Measurements from ENCODE around the gene NLK. TPM values are rescaled to one million over a fixed set of nuclear protein-coding genes. Genes with fewer than 3 reads are reported as not detected.
"Not testable (repeated sequence)": the region's sequence is repeated elsewhere in the genome, so short reads cannot be mapped to it uniquely, and the experiment has no call there.

NLK gene
- total and polyA plus RNA-seq, 7 experiments from 2014 or later = 1.0 to 19.2 (median 16.5) TPM

- POLR2A ChIA-PET = no interaction called here
- H3K27ac Mint-ChIP-seq = no peak overlapping the region
- H3K36me3 ChIP-seq (ENCODE audit: control insufficient read depth in 2 of 3, insufficient read depth in 3 of 3, low read length in 3 of 3) = no peaks in the 10 kb centered on the region
- H3K9me3 Mint-ChIP-seq = peaks cover 0 to 2% (median 0%) of the 10 kb centered on the region in 11 donors
- CTCF ChIA-PET = no interaction called here
- no peaks in the 10 kb centered on the region for H3K4me1 Mint-ChIP-seq
- no peak overlapping the region for H3K4me3 Mint-ChIP-seq
- peaks cover 11 to 25% (median 16%) of the 10 kb centered on the region in 5 donors for H3K27me3 Mint-ChIP-seq
- ATAC-seq (no peak), DNase-seq (no peak)
- no peaks in the 10 kb centered on the region for H3K4me1 ChIP-seq (ENCODE audit: control insufficient read depth in 2 of 2, insufficient read depth in 2 of 2, low read length in 2 of 2)
- no peaks in the 10 kb centered on the region for H3K27me3 ChIP-seq (ENCODE audit: control insufficient read depth in 2 of 2, insufficient read depth in 2 of 2, low read length in 2 of 2)
- intact Hi-C loops (cut with micrococcal nuclease) = no loop called here
- no peaks in the 10 kb centered on the region for H3K9me3 ChIP-seq (ENCODE audit: control insufficient read depth in 2 of 3, low read length in 3 of 3)
- H3K36me3 Mint-ChIP-seq = no peaks in the 10 kb centered on the region
- no peak overlapping the region for H3K27ac ChIP-seq (ENCODE audit: low read depth, low read length)
- H3K4me3 ChIP-seq (ENCODE audit: low read length) = no peak overlapping the region
Observed at GRCh38 chr17:27997522-27997921, 45.0 kb upstream of the NLK start.

GRCh38 chr17:28001149-28001548, 41.3 kb upstream of the NLK start:
- ATAC-seq = no peak
- Histone ChIP-seq H3K27ac (ENCODE audit: low read depth, low read length) (no peak overlapping the region), H3K9me3 (ENCODE audit: control insufficient read depth in 2 of 3, low read length in 3 of 3) (no peaks in the 10 kb centered on the region), H3K4me1 (ENCODE audit: control insufficient read depth in 2 of 2, insufficient read depth in 2 of 2, low read length in 2 of 2) (no peaks in the 10 kb centered on the region), H3K4me3 (ENCODE audit: low read length) (no peak overlapping the region), H3K36me3 (ENCODE audit: control insufficient read depth in 2 of 3, insufficient read depth in 3 of 3, low read length in 3 of 3) (no peaks in the 10 kb centered on the region), H3K27me3 (ENCODE audit: control insufficient read depth in 2 of 2, insufficient read depth in 2 of 2, low read length in 2 of 2) (no peaks in the 10 kb centered on the region)
- no peaks in the 10 kb centered on the region for H3K4me1 Mint-ChIP-seq
- ChIA-PET POLR2A (interaction anchor here (0.6 kb wide), 2 partner anchors 17 to 198 kb away, joined by 3 to 5 read pairs; no protein-coding TSS in a partner anchor), CTCF (no interaction called here)
- no peak for DNase-seq
- H3K27me3 Mint-ChIP-seq = peaks cover 4 to 15% (median 11%) of the 10 kb centered on the region in 5 donors
- H3K4me3 Mint-ChIP-seq = no peak overlapping the region
- intact Hi-C loops (cut with micrococcal nuclease) = no loop called here
- H3K9me3 Mint-ChIP-seq = peaks cover 0 to 2% (median 0%) of the 10 kb centered on the region in 11 donors
- no peak overlapping the region for H3K27ac Mint-ChIP-seq
- H3K36me3 Mint-ChIP-seq = no peaks in the 10 kb centered on the region

GRCh38 chr17:28004344-28004743, 38.1 kb upstream of the NLK start:
- DNase-seq = peak in 6 of 9 donors; percentile 15 to 44 (median 32)
- ChIA-PET POLR2A (no interaction called here), CTCF (interaction anchor here (0.7 kb wide), 1 partner anchor 77 kb away, joined by 3 read pairs; no protein-coding TSS in a partner anchor)
- peak; percentile 57 for ATAC-seq
- no peaks in the 10 kb centered on the region for H3K4me1 Mint-ChIP-seq
- H3K4me3 Mint-ChIP-seq = no peak overlapping the region
- H3K27ac ChIP-seq (ENCODE audit: low read depth, low read length) = no peak overlapping the region
- peaks cover 4 to 7% (median 4%) of the 10 kb centered on the region in 5 donors for H3K27me3 Mint-ChIP-seq
- H3K27me3 ChIP-seq (ENCODE audit: control insufficient read depth in 2 of 2, insufficient read depth in 2 of 2, low read length in 2 of 2) = peaks cover 0 to 4% of the 10 kb centered on the region in 2 donors
- peaks cover 0 to 2% (median 0%) of the 10 kb centered on the region in 11 donors for H3K9me3 Mint-ChIP-seq
- intact Hi-C loops (cut with micrococcal nuclease) = no loop called here
- no peaks in the 10 kb centered on the region for H3K36me3 ChIP-seq (ENCODE audit: control insufficient read depth in 2 of 3, insufficient read depth in 3 of 3, low read length in 3 of 3)
- no peak overlapping the region for H3K27ac Mint-ChIP-seq
- H3K4me1 ChIP-seq (ENCODE audit: control insufficient read depth in 2 of 2, insufficient read depth in 2 of 2, low read length in 2 of 2) = no peaks in the 10 kb centered on the region
- no peaks in the 10 kb centered on the region for H3K9me3 ChIP-seq (ENCODE audit: control insufficient read depth in 2 of 3, low read length in 3 of 3)
- H3K36me3 Mint-ChIP-seq = no peaks in the 10 kb centered on the region
- no peak overlapping the region for H3K4me3 ChIP-seq (ENCODE audit: low read length)

GRCh38 chr17:28007925-28008324, 34.6 kb upstream of the NLK start:
- intact Hi-C loops (cut with micrococcal nuclease); H3K9me3 ChIP-seq (ENCODE audit: control insufficient read depth in 2 of 3, low read length in 3 of 3); H3K4me3 ChIP-seq (ENCODE audit: low read length); ATAC-seq; H3K9me3 Mint-ChIP-seq; H3K4me1 Mint-ChIP-seq; CTCF ChIA-PET; H3K36me3 ChIP-seq (ENCODE audit: control insufficient read depth in 2 of 3, insufficient read depth in 3 of 3, low read length in 3 of 3); H3K4me1 ChIP-seq (ENCODE audit: control insufficient read depth in 2 of 2, insufficient read depth in 2 of 2, low read length in 2 of 2); H3K27ac Mint-ChIP-seq; DNase-seq; POLR2A ChIA-PET; H3K27ac ChIP-seq (ENCODE audit: low read depth, low read length); H3K36me3 Mint-ChIP-seq; H3K4me3 Mint-ChIP-seq; H3K27me3 ChIP-seq (ENCODE audit: control insufficient read depth in 2 of 2, insufficient read depth in 2 of 2, low read length in 2 of 2): not testable (repeated sequence)
- H3K27me3 Mint-ChIP-seq = peaks cover 0 to 11% (median 4%) of the 10 kb centered on the region in 5 donors

- intact Hi-C loops (cut with micrococcal nuclease) = no loop called here
- H3K9me3 ChIP-seq (ENCODE audit: control insufficient read depth in 2 of 3, low read length in 3 of 3) = no peaks in the 10 kb centered on the region
- DNase-seq = no peak
- Mint-ChIP-seq H3K9me3 (peaks cover 0 to 4% (median 0%) of the 10 kb centered on the region in 11 donors), H3K4me3 (no peak overlapping the region), H3K4me1 (no peaks in the 10 kb centered on the region), H3K27ac (no peak overlapping the region), H3K36me3 (peaks cover 0 to 3% (median 0%) of the 10 kb centered on the region in 5 donors), H3K27me3 (peaks cover 0 to 11% (median 4%) of the 10 kb centered on the region in 5 donors)
- H3K36me3 ChIP-seq (ENCODE audit: control insufficient read depth in 2 of 3, insufficient read depth in 3 of 3, low read length in 3 of 3) = no peaks in the 10 kb centered on the region
- ChIA-PET CTCF (no interaction called here), POLR2A (no interaction called here)
- no peak for ATAC-seq
- H3K4me1 ChIP-seq (ENCODE audit: control insufficient read depth in 2 of 2, insufficient read depth in 2 of 2, low read length in 2 of 2) = no peaks in the 10 kb centered on the region
- peaks cover 0 to 4% of the 10 kb centered on the region in 2 donors for H3K27me3 ChIP-seq (ENCODE audit: control insufficient read depth in 2 of 2, insufficient read depth in 2 of 2, low read length in 2 of 2)
- H3K4me3 ChIP-seq (ENCODE audit: low read length) = no peak overlapping the region
- no peak overlapping the region for H3K27ac ChIP-seq (ENCODE audit: low read depth, low read length)
Observed at GRCh38 chr17:28008513-28008912, 34.0 kb upstream of the NLK start.

- Histone ChIP-seq H3K36me3 (ENCODE audit: control insufficient read depth in 2 of 3, insufficient read depth in 3 of 3, low read length in 3 of 3) (no peaks in the 10 kb centered on the region), H3K4me3 (ENCODE audit: low read length) (no peak overlapping the region), H3K9me3 (ENCODE audit: control insufficient read depth in 2 of 3, low read length in 3 of 3) (no peaks in the 10 kb centered on the region), H3K4me1 (ENCODE audit: control insufficient read depth in 2 of 2, insufficient read depth in 2 of 2, low read length in 2 of 2) (no peaks in the 10 kb centered on the region), H3K27me3 (ENCODE audit: control insufficient read depth in 2 of 2, insufficient read depth in 2 of 2, low read length in 2 of 2) (peaks cover 0 to 4% of the 10 kb centered on the region in 2 donors), H3K27ac (ENCODE audit: low read depth, low read length) (no peak overlapping the region)
- ChIA-PET CTCF (no interaction called here), POLR2A (no interaction called here)
- Mint-ChIP-seq H3K27ac (no peak overlapping the region), H3K4me3 (no peak overlapping the region), H3K27me3 (peaks cover 0 to 19% (median 8%) of the 10 kb centered on the region in 5 donors), H3K36me3 (peaks cover 0 to 3% (median 0%) of the 10 kb centered on the region in 5 donors), H3K4me1 (no peaks in the 10 kb centered on the region), H3K9me3 (peaks cover 0 to 4% (median 0%) of the 10 kb centered on the region in 11 donors)
- no peak for ATAC-seq
- intact Hi-C loops (cut with micrococcal nuclease) = no loop called here
- DNase-seq = no peak
Observed at GRCh38 chr17:28010406-28010805, 32.1 kb upstream of the NLK start.

GRCh38 chr17:28018439-28019070, 23.9 kb upstream of the NLK start:
- POLR2A ChIA-PET = interaction anchor here (0.7 kb wide), 1 partner anchor 17 kb away, joined by 5 read pairs; no protein-coding TSS in a partner anchor
- H3K27me3 Mint-ChIP-seq = peaks cover 14 to 34% (median 18%) of the 10 kb centered on the region in 5 donors
- CTCF ChIA-PET = no interaction called here
- Histone ChIP-seq H3K27me3 (ENCODE audit: control insufficient read depth in 2 of 2, insufficient read depth in 2 of 2, low read length in 2 of 2) (no peaks in the 10 kb centered on the region), H3K36me3 (ENCODE audit: control insufficient read depth in 2 of 3, insufficient read depth in 3 of 3, low read length in 3 of 3) (no peaks in the 10 kb centered on the region), H3K9me3 (ENCODE audit: control insufficient read depth in 2 of 3, low read length in 3 of 3) (no peaks in the 10 kb centered on the region), H3K27ac (ENCODE audit: low read depth, low read length) (no peak overlapping the region), H3K4me1 (ENCODE audit: control insufficient read depth in 2 of 2, insufficient read depth in 2 of 2, low read length in 2 of 2) (no peaks in the 10 kb centered on the region), H3K4me3 (ENCODE audit: low read length) (no peak overlapping the region)
- no peaks in the 10 kb centered on the region for H3K9me3 Mint-ChIP-seq
- H3K36me3 Mint-ChIP-seq = peaks cover 0 to 6% (median 0%) of the 10 kb centered on the region in 5 donors
- intact Hi-C loops (cut with micrococcal nuclease) = no loop called here
- no peak overlapping the region for H3K27ac Mint-ChIP-seq
- no peak overlapping the region for H3K4me3 Mint-ChIP-seq
- ATAC-seq = no peak
- DNase-seq = no peak
- H3K4me1 Mint-ChIP-seq = no peaks in the 10 kb centered on the region

Data from naive thymus-derived CD4-positive, alpha-beta T cell (primary cell).